HL-60 (cell line): ENCODE data around the gene CAMK1D.

Source experiments
- DNase-seq, 2 experiments: peaks; one replicate each; pipeline ENCODE4 v3.0.0-alpha.2; 2010 to 2020; ENCODE audit warnings: low read depth in 1 of 2, low spot score in 1 of 2
- H3K27ac ChIP-seq: fragments of 250-450 bp; sonication (Bioruptor Pico); replicated peaks from 2 replicates; pipeline ENCODE4 v1.5.1; 2020; ENCODE audit warnings: mild to moderate bottlenecking, moderate library complexity
- H3K27me3 ChIP-seq: fragments of 250-450 bp; sonication (Bioruptor Pico); 2 replicates; pipeline ENCODE4 v1.5.1; 2021; ENCODE audit warnings: mild to moderate bottlenecking, moderate library complexity; ENCODE audit not compliant: insufficient read depth, poor library complexity, severe bottlenecking
- H3K4me3 ChIP-seq: replicated peaks from 2 replicates; pipeline ENCODE4 v1.5.1; 2011; ENCODE audit warnings: mild to moderate bottlenecking, control low read depth, low read length; ENCODE audit not compliant: insufficient read depth
- GABPA ChIP-seq: IDR thresholded peaks from 2 replicates; pipeline ENCODE4 v1.6.1; 2012; ENCODE audit warnings: low read depth
- POLR2AphosphoS5 ChIP-seq: IDR thresholded peaks from 2 replicates; pipeline ENCODE4 v1.6.1; 2012; ENCODE audit warnings: low read depth
- SPI1 ChIP-seq: IDR thresholded peaks from 2 replicates; pipeline ENCODE4 v1.6.1; 2012; ENCODE audit warnings: low read depth, mild to moderate bottlenecking, borderline replicate concordance
- TF ChIP-seq, protein P1 (sequence below): IDR thresholded peaks from 2 replicates; pipeline ENCODE4 v1.6.1; 2012; ENCODE audit warnings: low read depth; ENCODE audit not compliant: insufficient replicate concordance
- TF ChIP-seq, protein P2 (sequence below): IDR thresholded peaks from one replicate; pipeline ENCODE4 v1.5.1; 2011; ENCODE audit warnings: low read length, control low read depth, inconsistent platforms; ENCODE audit not compliant: insufficient read depth

Gene CAMK1D

DNA sequence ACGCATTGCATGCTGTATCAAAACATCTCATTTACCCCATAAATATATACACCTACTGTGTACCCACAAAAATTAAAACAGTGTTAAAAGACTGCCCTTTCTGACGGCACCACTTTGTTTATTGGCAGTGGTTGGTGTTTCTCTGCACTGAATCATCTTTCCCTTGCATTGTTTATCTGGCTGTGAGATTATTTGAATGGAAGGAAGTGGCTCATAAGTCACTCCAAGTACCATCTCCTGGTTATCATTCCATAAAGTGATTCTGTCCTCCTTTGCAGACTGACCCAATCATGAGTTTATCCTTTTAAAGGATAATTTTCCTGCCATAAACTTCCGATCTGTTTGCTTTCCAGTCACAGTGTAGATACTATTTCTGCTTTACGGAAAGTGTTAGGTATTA lies 183.8 kb downstream of the CAMK1D start:
- Histone ChIP-seq H3K27me3 (no peaks in the 10 kb centered on the region), H3K4me3 (no peak overlapping the region), H3K27ac (no peak overlapping the region)
- TF ChIP-seq GABPA (no peak), POLR2AphosphoS5 (no peak)
- TF ChIP-seq, protein P1, sequence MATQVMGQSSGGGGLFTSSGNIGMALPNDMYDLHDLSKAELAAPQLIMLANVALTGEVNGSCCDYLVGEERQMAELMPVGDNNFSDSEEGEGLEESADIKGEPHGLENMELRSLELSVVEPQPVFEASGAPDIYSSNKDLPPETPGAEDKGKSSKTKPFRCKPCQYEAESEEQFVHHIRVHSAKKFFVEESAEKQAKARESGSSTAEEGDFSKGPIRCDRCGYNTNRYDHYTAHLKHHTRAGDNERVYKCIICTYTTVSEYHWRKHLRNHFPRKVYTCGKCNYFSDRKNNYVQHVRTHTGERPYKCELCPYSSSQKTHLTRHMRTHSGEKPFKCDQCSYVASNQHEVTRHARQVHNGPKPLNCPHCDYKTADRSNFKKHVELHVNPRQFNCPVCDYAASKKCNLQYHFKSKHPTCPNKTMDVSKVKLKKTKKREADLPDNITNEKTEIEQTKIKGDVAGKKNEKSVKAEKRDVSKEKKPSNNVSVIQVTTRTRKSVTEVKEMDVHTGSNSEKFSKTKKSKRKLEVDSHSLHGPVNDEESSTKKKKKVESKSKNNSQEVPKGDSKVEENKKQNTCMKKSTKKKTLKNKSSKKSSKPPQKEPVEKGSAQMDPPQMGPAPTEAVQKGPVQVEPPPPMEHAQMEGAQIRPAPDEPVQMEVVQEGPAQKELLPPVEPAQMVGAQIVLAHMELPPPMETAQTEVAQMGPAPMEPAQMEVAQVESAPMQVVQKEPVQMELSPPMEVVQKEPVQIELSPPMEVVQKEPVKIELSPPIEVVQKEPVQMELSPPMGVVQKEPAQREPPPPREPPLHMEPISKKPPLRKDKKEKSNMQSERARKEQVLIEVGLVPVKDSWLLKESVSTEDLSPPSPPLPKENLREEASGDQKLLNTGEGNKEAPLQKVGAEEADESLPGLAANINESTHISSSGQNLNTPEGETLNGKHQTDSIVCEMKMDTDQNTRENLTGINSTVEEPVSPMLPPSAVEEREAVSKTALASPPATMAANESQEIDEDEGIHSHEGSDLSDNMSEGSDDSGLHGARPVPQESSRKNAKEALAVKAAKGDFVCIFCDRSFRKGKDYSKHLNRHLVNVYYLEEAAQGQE, result no peak
- TF ChIP-seq, protein P2, sequence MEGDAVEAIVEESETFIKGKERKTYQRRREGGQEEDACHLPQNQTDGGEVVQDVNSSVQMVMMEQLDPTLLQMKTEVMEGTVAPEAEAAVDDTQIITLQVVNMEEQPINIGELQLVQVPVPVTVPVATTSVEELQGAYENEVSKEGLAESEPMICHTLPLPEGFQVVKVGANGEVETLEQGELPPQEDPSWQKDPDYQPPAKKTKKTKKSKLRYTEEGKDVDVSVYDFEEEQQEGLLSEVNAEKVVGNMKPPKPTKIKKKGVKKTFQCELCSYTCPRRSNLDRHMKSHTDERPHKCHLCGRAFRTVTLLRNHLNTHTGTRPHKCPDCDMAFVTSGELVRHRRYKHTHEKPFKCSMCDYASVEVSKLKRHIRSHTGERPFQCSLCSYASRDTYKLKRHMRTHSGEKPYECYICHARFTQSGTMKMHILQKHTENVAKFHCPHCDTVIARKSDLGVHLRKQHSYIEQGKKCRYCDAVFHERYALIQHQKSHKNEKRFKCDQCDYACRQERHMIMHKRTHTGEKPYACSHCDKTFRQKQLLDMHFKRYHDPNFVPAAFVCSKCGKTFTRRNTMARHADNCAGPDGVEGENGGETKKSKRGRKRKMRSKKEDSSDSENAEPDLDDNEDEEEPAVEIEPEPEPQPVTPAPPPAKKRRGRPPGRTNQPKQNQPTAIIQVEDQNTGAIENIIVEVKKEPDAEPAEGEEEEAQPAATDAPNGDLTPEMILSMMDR, result no peak
- no peak for DNase-seq

DNA sequence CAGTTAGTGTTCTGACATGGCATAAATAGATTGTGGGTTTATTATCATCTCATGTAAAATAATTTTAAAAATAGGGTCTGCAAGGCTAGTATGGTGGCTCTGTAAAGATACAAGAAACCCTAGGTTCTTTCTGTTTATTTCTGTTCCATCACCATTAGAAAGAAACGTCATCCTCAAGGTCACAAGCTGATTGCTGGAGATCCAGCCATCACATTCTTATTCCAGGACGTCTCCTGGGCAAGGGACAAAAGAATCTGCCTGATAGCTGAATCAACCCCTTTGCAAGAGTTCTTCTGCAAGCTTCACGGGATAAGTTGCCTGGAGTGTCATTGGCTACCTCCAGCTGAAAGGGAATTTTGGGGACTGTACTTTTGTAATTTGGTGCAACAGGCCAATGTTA lies 184.4 kb downstream of the CAMK1D start:
- TF ChIP-seq GABPA, result no peak
- TF ChIP-seq, protein P1, result no peak
- TF ChIP-seq SPI1, result no peak
- TF ChIP-seq, protein P2, result no peak
- no peak for TF ChIP-seq POLR2AphosphoS5
- H3K4me3 ChIP-seq, result no peak overlapping the region
- no peak for DNase-seq
- H3K27me3 ChIP-seq, result no peaks in the 10 kb centered on the region
- H3K27ac ChIP-seq, result no peak overlapping the region

DNA sequence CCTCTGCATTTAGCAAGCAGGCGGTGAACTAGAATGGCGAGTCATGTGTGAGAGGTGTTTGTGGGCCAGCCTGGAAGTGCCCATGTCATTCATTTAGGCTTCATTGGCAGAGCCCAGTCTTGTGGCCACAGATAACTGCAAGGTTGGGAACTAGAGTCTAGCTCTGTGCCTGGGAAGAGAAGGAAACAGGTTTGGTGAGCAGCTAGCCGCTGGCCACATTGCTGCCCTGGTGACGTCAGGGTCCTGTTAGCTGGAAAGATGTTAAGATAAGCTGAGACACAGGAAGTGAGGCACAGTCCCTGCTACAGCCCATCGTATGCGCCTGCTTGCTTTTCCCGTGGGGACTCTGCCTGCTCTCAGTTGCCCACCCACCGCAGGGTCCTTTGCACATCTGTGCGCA lies 185.5 kb downstream of the CAMK1D start:
- Histone ChIP-seq H3K4me3 (no peak overlapping the region), H3K27ac (no peak overlapping the region), H3K27me3 (no peaks in the 10 kb centered on the region)
- TF ChIP-seq, protein P2, result no peak
- TF ChIP-seq SPI1 (no peak), GABPA (no peak), POLR2AphosphoS5 (no peak)
- TF ChIP-seq, protein P1, result no peak
- no peak for DNase-seq
